HG03066 (cell line): Measurements from ENCODE around the gene GDPD5.

Experiments used
- ATAC-seq: cut with Tn5 transposase; IDR thresholded peaks from one replicate; pipeline ENCODE4 v1.9.1; 2021; ENCODE audit warnings: low read depth; ENCODE audit not compliant: unreplicated experiment

GDPD5 gene

DNA sequence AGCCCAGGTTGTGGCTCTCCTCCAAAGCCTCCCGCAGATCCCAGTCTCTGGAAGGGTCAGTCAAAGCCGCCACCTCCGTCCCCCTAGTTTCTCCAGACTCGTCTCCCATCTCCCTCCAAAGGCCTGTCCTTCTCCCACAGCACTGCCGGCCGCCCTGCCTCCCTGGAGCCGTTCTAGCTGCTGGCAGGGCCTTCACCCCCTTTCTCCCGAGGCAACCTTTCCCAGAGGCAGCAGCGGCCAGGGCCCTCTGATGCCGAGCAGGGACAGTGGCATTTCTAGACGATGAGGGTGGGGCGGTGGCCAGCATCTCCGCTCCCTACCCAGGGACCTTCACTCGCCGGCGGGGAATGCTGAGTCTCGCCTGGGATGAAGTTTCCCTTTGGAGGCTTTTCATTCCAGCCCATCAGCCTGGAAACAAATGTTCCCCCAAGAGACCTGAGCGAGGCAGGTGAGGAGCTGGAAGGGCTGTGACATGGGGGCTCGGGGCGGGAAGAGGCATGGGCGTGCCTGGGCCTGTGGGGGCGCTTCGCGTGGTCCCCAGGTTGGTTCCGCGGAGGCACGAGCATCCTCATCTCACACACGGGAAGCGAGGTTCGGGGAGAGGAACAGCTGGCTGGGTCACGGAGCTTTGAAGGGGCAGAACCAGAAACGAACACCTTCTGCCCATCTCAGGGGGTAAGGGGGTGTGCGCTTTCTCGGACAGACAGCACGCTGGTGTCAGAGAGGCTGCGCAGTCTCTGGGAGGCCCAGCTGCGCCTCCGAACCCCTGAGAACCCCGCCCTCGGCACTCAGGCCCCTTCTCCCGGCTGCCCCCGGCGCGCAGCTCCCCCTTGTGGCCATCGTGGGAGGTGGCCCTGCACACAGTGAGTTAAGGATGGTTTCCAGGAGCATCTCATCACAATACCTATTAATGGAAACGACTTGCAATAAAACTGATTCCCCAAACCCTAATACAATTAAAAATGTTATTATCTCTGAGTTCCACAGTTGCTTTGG lies 74.6 kb downstream of the GDPD5 start:
- ATAC-seq, result no peak

DNA sequence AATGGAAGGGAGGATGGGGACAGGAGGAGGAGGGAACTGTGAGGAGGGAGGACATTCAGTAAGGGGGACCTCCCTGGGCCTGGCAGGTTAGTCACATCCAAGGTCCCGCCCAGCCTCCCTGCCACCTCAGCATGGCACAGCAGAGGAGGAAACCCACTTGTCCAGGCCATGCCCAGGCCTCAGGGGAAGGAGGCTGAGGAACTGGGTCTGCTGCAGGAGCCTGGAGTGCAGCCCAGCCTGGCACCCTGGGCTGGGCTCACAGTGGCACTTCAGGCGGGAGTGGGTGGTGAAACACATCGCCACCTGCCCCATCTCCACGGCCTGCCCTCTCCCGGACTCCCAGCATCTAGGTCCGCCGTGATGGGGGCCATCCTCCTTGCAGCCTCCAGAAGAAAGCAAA lies 75.5 kb downstream of the GDPD5 start:
- no peak for ATAC-seq

DNA sequence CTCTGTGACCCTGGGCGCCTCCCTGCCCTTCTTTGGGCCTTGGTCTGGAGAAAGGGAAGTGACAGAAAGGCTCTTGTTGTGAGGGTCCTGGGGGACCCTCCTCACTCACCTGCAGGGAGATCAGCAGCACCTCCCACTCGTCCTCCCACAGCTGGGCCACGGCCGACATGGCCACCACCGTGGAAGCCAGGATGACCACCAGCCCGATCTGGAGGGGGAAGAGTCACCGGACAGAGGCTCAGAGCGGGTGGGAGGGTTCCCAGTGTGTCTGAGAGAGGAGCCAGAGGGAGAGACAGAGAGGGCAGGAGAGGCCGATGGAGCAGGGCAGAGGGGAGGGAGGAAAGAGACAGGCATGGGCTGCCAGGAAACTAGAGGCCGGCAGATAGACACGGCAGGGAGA lies 76.0 kb downstream of the GDPD5 start:
- ATAC-seq, result no peak

GRCh38 chr11:75449271-75449670 lies 76.5 kb downstream of the GDPD5 start:
- ATAC-seq, result no peak

- ATAC-seq, result no peak
Measured at GRCh38 chr11:75447415-75447814, 78.3 kb downstream of the GDPD5 start.

DNA sequence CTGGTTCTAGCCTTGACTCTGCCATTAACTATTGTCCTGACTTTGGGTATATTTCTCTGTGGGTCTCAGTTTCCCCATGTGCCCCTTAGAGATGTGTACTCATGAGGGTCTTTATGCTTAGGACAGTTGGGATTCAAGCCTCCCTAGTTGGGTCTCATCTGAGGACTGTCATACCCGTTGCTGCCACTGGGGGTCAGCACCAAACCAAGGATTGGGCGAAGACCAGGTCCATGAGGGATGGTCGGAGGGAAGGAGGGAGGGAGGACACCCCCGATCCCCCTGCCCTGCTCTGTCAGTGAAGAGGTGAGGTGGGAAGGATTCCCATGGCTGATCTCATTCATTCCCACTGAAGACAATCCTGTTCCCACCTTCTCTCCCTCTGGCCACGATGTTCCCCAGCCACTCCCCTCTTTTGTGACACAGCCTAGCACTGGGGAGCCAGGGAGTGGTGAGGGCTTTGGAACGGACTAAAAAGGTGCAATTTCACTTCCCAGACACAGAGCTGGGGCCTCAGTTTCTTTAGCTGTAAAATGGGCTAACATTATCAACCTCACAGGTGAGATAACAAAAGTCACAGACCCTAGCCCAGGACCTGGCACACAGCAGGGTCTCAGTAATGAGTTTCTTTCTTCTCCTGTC lies 80.3 kb downstream of the GDPD5 start:
- ATAC-seq, result no peak

- ATAC-seq, result no peak
Measured at GRCh38 chr11:75443043-75443442, 82.7 kb downstream of the GDPD5 start.

DNA sequence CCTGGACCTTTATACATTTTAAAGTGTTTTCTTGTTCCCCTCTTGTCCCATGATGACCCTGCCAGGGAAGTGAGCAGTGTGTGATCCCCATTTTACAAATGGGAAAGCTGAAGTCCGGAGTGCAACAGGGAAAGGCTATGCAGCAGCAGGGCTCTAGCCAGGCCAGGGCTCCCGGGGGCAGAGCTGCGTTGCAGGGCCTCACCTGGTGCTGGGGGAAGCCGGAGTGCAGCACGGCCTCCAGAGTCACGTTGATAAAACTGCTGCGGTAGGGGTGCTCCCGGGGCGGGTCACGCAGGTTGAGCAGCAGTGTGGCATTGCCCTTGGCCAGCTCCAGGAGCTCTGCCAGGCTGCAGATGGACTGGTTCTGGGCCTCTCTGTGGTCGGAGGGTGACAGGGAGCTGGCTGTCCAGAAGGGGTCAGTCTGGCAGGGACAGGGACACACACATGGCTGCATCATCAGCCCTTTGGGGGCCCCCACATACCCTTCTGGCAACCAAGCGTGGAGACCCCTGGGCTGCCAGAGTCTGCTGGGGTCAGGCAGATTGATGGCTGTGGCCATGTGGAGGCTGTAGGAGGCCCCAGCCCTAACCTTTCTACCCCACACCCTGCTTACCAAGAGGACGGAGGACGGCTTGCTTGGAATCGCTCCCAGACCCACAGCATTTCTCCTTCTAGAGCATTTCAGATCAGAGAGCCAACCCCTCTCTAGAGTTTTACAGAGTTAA lies 83.4 kb downstream of the GDPD5 start:
- no peak for ATAC-seq

DNA sequence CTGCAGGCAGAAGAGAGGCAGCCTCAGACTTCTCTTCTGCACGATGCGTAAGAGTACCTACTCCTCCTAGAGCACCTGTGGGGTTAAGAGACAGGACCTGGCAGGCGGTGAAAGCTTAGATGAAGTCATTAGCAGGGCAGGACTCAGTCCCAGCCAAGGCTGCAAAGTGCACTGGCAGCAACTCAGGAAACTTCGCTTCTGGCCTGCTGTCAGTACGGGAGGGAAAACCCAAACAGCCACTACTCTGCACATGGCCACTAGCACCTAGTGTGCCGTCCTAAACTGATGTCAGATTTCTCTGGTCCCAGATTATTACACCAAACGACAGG lies 84.0 kb downstream of the GDPD5 start:
- ATAC-seq, result no peak

DNA sequence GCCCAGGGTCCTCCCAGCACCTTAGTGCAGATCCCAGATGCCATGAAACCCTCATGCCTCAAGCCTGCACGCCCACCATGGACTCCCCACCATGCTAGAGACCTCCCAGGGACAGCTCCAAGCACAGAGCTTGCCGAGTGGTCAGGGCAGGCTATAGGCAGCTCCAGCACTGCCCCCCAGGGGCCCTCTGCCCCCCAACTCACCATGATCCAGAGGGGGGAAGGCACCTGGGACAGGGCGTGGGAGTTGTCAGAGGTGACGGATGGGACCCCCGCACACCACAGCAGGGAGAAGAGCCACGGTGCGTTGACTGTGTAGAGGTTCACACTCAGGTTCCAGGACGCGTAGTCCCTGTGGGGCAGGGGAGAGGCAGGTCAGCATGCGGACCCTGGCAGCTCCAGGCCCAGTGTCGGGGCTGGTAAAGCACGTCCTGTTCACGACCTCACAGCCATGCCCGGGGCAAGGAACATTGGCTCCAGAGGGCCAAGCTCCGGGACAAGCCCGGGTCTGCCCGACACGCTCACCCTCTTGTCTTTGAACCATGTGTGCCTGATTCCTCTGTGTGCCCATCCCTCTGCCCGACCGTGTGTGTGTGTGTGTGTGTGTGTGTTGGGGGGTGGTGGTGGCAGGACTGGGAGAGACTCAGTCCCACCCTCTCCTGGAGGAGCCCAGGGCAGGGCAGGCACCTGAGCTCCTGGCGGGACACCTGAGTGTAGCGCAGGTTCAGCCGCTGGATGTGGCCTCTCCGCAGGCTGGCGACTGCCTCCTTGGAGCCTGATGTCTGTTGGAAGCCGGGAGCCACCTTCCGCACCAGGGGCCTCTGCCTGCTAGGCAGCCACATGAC lies 84.6 kb downstream of the GDPD5 start:
- no peak for ATAC-seq

DNA sequence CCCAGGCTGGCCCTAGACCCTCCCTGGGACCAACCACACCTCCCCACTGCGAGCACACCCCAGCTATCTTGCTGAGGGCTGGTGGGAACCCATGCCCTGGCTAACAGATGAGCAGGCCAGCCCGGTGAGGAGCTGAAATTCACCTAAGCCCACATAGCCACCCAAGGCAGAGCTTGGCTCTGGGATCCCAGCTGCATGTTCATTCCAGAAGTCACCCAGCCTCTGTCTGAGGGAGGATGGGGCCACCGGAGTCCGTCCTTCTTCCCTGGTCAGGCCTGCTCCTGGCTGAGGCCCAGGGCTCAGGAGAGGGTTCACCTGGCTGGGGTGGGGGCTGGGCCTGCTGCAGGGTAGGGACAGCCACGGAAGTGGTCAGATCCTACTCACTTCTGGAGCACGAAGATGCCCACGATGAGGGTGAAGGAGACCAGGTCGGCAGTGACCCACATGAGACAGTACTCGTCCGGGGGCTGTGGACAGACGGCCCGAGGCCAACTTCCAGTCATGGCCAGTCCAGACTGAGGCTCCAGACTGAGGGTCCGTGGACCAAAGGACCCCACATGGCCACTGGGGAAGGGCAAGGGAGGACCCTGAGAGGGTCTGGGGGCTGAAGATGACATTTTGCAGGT lies 86.1 kb downstream of the GDPD5 start:
- no peak for ATAC-seq

GRCh38 chr11:75439026-75439425 lies 86.7 kb downstream of the GDPD5 start:
- ATAC-seq, result no peak

DNA sequence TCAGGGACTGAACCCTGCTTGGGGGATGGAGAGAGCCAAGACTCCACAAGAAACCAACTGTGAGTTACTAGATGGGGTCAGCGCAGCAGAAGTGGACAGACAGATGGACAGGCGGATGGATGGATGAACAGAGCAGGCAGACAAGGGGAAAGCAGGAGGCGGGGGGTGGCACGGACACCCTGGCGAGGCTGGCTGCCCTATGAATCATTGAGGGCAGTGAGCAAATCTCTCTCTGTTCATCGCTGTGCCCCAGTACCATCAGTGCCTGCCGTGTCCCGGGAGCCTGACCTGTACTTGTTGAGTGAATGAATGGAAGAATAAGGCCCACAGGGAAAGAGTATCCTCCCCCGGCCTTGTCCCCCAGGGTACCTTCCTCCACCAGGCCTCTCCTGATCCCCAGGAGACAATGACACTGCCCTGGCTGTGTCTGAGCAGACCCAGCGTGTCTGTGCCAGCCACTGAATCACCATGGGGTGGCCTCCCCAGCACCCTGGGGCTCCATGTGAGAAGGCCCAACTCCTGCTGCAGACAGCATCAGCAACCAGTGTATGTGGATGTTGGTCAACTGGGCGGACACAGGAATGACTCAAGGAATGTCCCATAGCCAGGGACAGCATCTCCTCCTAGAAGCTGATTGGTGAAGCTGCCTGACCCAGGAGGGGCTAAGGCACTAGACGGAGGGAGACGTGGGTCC lies 87.6 kb downstream of the GDPD5 start:
- ATAC-seq, result no peak

DNA sequence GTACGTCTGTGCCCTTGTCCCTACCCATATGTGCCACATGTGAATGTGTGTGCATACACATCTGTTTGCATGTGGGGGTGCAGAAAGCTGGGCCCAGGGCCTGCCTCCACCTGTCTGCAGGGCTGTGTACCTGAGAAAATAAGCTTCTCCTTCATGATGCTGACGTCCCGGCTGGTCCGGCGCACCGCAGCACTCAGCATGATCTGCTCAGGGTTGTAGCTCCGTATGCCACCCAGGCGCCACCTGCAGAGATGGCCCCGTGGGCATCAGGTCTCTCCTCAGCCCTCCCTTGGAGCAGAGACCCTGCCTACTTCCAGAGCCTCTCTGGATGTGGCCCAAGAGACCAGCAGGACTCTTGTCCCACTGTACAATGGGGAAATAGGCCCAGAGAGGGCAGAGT lies 88.9 kb downstream of the GDPD5 start:
- no peak for ATAC-seq

DNA sequence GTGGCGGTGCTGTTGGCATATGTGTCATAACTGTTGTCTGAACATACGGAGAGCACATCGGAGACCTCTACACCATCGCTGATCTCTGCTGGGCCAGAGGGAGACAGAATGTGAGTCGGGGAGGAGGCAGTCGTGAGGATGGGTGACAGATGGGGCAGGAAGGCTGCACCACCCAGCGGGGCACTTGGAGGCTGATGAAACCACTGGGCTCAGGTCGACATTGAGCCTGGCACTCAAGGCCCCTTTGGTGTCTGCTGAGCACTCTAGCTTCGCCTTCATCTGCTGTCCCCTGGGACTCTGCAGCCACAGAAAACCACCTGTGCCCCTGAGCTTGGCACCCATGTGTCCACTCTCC lies 90.2 kb downstream of the GDPD5 start:
- no peak for ATAC-seq

DNA sequence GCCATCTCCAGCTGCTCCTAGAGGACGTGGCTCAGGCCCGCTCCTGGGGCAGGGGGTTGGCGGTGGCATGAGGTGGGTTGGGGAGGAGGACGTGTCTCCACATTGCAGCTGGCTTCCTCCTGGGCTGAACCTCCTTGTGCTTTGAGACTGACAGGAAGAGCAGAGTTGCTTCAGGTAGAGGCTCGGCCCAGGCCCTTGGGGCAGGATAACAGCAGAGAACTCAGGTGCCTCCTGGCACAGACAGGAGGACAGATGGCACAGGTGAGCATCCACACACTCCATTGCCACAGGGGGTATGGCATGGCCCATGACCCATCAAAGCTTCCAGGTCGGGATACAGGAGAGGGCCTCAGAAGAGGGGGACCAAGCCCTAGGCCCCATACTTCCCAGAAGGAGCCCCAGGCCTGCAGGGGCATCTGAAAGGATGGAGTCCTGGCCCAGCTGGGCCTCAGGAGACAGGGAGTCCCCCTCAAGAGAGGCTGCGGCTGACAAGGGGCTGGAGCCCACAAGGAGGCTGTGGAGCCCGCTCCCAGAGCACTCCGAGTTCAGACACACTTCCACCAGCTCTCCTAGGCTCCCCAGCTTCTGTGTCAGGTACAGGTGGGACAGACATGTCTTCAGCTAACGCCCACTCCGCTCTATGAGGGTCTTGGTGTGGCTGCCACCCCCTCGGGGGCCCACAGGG lies 90.7 kb downstream of the GDPD5 start:
- ATAC-seq, result no peak

- ATAC-seq, result no peak
Measured at GRCh38 chr11:75434051-75434450, 91.7 kb downstream of the GDPD5 start.

GRCh38 chr11:75433443-75433842 lies 92.3 kb downstream of the GDPD5 start:
- ATAC-seq, result no peak

DNA sequence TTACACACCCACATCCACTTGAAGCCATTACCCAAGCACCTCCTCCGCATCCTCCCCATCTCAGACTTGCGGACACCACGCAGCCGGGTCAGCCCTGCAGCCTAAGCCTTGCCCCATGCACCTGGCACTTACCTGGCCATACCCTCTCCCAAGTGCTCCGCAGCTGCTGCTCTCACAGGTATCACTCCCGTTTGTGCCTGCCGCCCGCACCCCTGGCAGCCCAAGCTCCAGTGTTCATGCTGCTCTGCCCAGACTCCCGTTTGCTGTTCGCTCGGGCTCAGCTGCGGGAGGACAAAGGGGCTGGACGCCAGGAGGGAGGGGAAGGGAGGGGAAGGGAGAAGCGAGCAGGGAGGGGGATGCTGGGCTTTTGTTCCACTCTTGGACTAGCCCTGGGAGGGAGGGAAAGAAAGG lies 92.8 kb downstream of the GDPD5 start, which contains the start of gene KLHL35:
TSS of gene KLHL35 (minus strand) at position 293 of the 411 bp plus-strand sequence. CDS start 2,574 bp downstream, outside the sequence.
- no peak for ATAC-seq
